ENCODE data around the gene MEIOSIN. TPM values are rescaled to one million over a fixed set of nuclear protein-coding genes. Genes with fewer than 3 reads are reported as not detected.

The MEIOSIN gene
- total RNA-seq, 4 donors from 2014 or later = not detected

DNA sequence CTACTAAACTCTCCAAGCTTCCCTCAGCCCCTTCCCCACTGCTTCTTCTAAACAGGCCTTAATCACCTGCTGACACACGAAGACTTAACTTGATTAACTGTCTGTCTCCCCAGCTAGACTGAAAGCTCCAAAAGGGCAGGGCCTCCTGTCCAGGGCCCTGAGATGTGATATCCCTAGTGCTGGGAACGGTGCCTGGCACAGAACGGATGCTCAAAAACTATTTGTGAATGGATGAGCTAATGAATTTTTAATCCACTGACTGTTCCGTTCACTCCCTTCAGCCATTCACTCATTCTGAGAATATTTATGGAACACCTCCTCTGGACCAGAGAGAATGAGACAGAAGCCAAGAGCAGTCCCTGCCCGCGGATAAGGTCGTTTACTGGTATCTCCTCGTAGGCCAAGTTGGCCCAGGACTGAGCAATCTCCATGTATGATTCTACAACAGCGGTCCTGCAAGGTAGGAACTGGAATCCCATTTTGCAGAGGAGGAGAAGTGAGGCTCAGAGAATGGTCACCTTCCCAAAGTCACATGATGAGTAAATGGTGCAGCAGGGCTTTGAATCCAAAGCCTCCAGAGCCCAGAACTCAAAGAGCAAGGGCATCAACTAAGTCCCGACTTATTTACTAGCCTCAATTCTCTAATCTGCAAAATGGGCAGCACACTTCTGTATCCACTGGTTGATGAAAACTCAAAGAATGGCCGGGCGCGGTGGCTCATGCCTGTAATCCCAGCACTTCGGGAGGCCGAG is 56.0 kb downstream of the MEIOSIN start:
- no peak for ATAC-seq
- Histone ChIP-seq H3K4me1 (peaks cover 4 to 50% (median 29%) of the 10 kb centered on the region in 3 donors), H3K4me3 (no peak overlapping the region), H3K27ac (no peak overlapping the region), H3K27me3 (no peaks in the 10 kb centered on the region), H3K36me3 (peaks cover 0 to 61% of the 10 kb centered on the region in 2 donors), H3K9me3 (no peaks in the 10 kb centered on the region)
- WGBS, 2 donors (ENCODE audit: low coverage in 1 of 2) = 89 to 90% methylated on average over 8 to 10 of the region's 15 CpGs
- TF ChIP-seq, protein P1, sequence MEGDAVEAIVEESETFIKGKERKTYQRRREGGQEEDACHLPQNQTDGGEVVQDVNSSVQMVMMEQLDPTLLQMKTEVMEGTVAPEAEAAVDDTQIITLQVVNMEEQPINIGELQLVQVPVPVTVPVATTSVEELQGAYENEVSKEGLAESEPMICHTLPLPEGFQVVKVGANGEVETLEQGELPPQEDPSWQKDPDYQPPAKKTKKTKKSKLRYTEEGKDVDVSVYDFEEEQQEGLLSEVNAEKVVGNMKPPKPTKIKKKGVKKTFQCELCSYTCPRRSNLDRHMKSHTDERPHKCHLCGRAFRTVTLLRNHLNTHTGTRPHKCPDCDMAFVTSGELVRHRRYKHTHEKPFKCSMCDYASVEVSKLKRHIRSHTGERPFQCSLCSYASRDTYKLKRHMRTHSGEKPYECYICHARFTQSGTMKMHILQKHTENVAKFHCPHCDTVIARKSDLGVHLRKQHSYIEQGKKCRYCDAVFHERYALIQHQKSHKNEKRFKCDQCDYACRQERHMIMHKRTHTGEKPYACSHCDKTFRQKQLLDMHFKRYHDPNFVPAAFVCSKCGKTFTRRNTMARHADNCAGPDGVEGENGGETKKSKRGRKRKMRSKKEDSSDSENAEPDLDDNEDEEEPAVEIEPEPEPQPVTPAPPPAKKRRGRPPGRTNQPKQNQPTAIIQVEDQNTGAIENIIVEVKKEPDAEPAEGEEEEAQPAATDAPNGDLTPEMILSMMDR (IDR thresholded peaks at IDR 0.05) = no peak
- TF ChIP-seq EP300 (IDR thresholded peaks at IDR 0.05) (no peak), POLR2A (IDR thresholded peaks at IDR 0.05) (no peak), POLR2AphosphoS5 (IDR thresholded peaks at IDR 0.05) (no peak)

DNA sequence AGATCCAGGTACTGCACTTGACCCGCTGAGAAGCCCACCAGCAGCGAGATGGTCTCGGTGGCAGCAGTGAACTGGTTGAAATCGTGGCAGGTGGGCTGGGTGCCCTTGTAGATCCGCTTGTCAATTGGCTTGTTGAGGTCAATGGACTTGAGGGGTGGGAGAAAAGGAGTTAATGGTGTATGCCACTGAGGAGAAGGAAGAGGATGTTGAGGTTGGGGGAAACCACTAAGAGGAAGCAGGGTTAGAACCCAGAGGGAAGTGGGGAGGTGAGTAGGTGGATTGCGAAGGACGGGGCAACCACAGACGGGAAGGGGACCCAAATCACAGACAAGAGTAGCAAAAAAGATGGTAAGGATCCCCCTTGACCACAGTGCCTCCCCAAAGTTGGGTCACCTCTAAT is 57.7 kb downstream of the MEIOSIN start:
- Histone ChIP-seq H3K27ac (peak overlapping the region in 1 of 4 donors; percentile 86), H3K9me3 (no peaks in the 10 kb centered on the region), H3K27me3 (no peaks in the 10 kb centered on the region), H3K36me3 (peaks cover 0 to 52% of the 10 kb centered on the region in 2 donors), H3K4me1 (peaks cover 3 to 33% (median 17%) of the 10 kb centered on the region in 3 donors), H3K4me3 (peak overlapping the region in 1 of 2 donors; percentile 88)
- no peak for TF ChIP-seq EP300 (IDR thresholded peaks at IDR 0.05)
- TF ChIP-seq POLR2A (IDR thresholded peaks at IDR 0.05) = no peak
- TF ChIP-seq, protein P1 (IDR thresholded peaks at IDR 0.05) = no peak
- TF ChIP-seq POLR2AphosphoS5 (IDR thresholded peaks at IDR 0.05) = no peak
- ATAC-seq = no peak
- WGBS, 2 donors (ENCODE audit: low coverage in 1 of 2) = 61 to 96% methylated on average over 5 of the region's 8 CpGs

DNA sequence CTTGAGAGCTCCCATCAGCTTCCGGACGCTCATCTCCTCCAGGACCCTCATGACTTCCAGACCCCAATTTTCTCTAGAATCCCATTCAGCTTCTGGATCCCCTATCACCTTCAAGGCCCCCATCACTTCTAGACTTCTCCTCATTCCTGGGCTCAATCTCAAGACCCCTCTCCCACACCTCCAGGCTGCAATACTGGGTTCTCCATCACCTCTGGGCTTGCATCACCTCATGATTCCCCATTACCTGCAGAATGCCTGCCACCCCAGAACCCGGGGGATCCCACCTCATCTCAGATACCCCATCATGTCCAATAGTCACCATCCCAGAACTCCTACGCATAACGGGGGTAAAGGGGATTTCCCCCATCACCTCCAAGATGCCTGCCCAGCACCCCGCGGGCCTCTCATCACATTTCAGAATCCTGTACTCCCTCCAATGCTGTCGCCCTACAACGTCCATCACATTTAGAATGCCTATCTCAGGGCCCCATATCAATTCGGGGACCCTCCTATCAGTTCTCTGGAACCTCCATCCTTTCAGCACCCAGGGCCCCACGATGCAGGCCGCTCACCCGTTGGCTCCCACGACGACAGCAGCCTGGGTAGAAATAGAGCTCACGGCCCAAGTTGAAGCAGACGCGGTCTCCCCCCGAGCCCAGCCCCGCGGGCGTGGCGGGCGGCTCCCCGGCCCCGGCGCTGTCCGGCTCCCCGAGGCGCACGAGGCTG is 58.7 kb downstream of the MEIOSIN start:
- TF ChIP-seq EP300 (IDR thresholded peaks at IDR 0.05) (no peak), POLR2A (IDR thresholded peaks at IDR 0.05) (no peak), POLR2AphosphoS5 (IDR thresholded peaks at IDR 0.05) (no peak)
- TF ChIP-seq, protein P1 (IDR thresholded peaks at IDR 0.05) = no peak
- peaks cover 3 to 27% (median 17%) of the 10 kb centered on the region in 3 donors for H3K4me1 ChIP-seq
- H3K27ac ChIP-seq = peak overlapping the region in 3 of 4 donors; percentile 86 to 95 (median 90)
- H3K9me3 ChIP-seq = no peaks in the 10 kb centered on the region
- ATAC-seq = no peak
- peaks cover 0 to 42% of the 10 kb centered on the region in 2 donors for H3K36me3 ChIP-seq
- peak overlapping the region; percentile 51 to 88 for H3K4me3 ChIP-seq
- 9 to 26% methylated on average over 6 to 10 of the region's 31 CpGs for WGBS, 2 donors (ENCODE audit: low coverage in 1 of 2)
- no peaks in the 10 kb centered on the region for H3K27me3 ChIP-seq

DNA sequence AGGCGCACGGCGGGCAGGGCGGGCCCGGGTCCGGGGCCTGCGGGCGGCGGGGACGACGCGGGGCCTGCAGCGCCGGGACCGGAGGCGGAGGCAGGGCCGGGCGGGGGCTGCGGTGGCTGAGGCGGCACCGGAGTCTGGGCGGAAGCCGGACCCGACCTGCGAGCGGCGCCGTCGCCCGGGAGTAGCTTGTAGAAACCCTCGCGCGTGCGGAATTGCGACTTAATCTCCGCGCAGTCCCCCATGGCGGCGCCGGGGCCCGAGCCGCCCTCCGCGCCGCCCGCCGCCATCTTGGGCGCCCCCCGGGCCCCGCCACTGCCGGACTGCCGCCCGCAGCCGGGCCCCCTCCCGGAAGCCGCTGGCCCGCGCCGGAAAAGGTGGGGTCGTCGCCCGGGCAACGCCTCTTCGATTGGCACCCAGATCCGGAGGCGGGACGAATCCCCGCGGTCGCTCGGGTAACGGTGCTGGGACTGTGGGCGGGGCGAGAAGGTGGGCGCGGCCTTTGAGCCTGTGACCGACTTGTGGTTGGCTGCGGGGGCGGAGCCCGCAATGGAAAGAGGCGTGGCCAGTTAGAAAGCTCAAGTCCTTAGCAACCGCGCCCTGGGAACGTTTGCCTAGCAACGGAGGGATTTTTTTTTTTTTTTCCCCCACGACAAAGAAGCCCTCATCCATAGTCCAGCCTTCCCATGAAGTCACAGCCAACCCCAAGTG is 59.4 kb downstream of the MEIOSIN start, which contains the start of gene DMWD:
TSS of gene DMWD (minus strand) at position 376 of the 708 bp plus-strand sequence. CDS start at position 287, 89 bp downstream.
- ATAC-seq = peak; percentile 99

More for the DNA sequence above, 59.4 kb downstream of the MEIOSIN start, which contains the start of gene DMWD:
- peak within 1 kb of the TSS in 3 of 4 donors; percentile 86 to 95 (median 90) for H3K27ac ChIP-seq
- TF ChIP-seq, protein P1 (IDR thresholded peaks at IDR 0.05) = no peak
- no peak for TF ChIP-seq EP300 (IDR thresholded peaks at IDR 0.05)
- peak; percentile 49 for TF ChIP-seq POLR2AphosphoS5 (IDR thresholded peaks at IDR 0.05)
- TF ChIP-seq POLR2A (IDR thresholded peaks at IDR 0.05) = peak; percentile 59 to 78
- peak within 1 kb of the TSS; percentile 51 to 88 for H3K4me3 ChIP-seq
- 0% methylated on average over 5 of the region's 86 CpGs; no CpG with 5 or more reads in 1 of the 2 donors for WGBS, 2 donors (ENCODE audit: low coverage in 1 of 2)
- H3K4me1 ChIP-seq = peaks cover 3 to 27% (median 17%) of the 10 kb centered on the region in 3 donors
- H3K36me3 ChIP-seq = peaks cover 0 to 35% of the 10 kb centered on the region in 2 donors
- no peaks in the 10 kb centered on the region for H3K9me3 ChIP-seq
- no peaks in the 10 kb centered on the region for H3K27me3 ChIP-seq

All from gastroesophageal sphincter (tissue), 4 donors.